Measurements from ENCODE around the gene KCNMA1. TPM values are rescaled to one million over a fixed set of nuclear protein-coding genes. Genes with fewer than 3 reads are reported as not detected.

The KCNMA1 gene
- total RNA-seq, 3 donors from 2014 or later: 13.6 to 37.8 (median 15.1) TPM

- intact Hi-C loops (cut with DNase I; ENCODE audit: low total_unique reads): no loop called here
- no peaks in the 10 kb centered on the region for H3K27me3 ChIP-seq
- H3K4me3 ChIP-seq: no peak overlapping the region
- TF ChIP-seq POLR2AphosphoS5 (IDR thresholded peaks at IDR 0.05) (no peak), CTCF (IDR thresholded peaks at IDR 0.05) (no peak), POLR2A (IDR thresholded peaks at IDR 0.05) (no peak)
- H3K4me1 ChIP-seq: no peaks in the 10 kb centered on the region
- H3K36me3 ChIP-seq: no peaks in the 10 kb centered on the region
- H3K9me3 ChIP-seq: no peaks in the 10 kb centered on the region
- DNase-seq (ENCODE audit: low spot score in 2 of 2): no peak
- H3K27ac ChIP-seq: no peak overlapping the region
These were observed 663.5 kb downstream of the KCNMA1 start for GRCh38 chr10:76974017-76974691.

GRCh38 chr10:76973091-76974016 is 664.3 kb downstream of the KCNMA1 start:
- TF ChIP-seq CTCF (IDR thresholded peaks at IDR 0.05): no peak
- TF ChIP-seq POLR2AphosphoS5 (IDR thresholded peaks at IDR 0.05): no peak
- no peak for TF ChIP-seq POLR2A (IDR thresholded peaks at IDR 0.05)
- no peaks in the 10 kb centered on the region for H3K27me3 ChIP-seq
- H3K4me3 ChIP-seq: no peak overlapping the region
- DNase-seq (ENCODE audit: low spot score in 2 of 2): no peak
- no peak overlapping the region for H3K27ac ChIP-seq
- H3K9me3 ChIP-seq: no peaks in the 10 kb centered on the region
- no peaks in the 10 kb centered on the region for H3K36me3 ChIP-seq
- H3K4me1 ChIP-seq: no peaks in the 10 kb centered on the region
- intact Hi-C loops (cut with DNase I; ENCODE audit: low total_unique reads): no loop called here

- no peak overlapping the region for H3K27ac ChIP-seq
- intact Hi-C loops (cut with DNase I; ENCODE audit: low total_unique reads): no loop called here
- H3K9me3 ChIP-seq: no peaks in the 10 kb centered on the region
- no peaks in the 10 kb centered on the region for H3K27me3 ChIP-seq
- no peaks in the 10 kb centered on the region for H3K36me3 ChIP-seq
- DNase-seq (ENCODE audit: low spot score in 2 of 2): no peak
- no peaks in the 10 kb centered on the region for H3K4me1 ChIP-seq
- H3K4me3 ChIP-seq: no peak overlapping the region
- TF ChIP-seq POLR2A (IDR thresholded peaks at IDR 0.05) (no peak), POLR2AphosphoS5 (IDR thresholded peaks at IDR 0.05) (no peak), CTCF (IDR thresholded peaks at IDR 0.05) (no peak)
These were observed 665.1 kb downstream of the KCNMA1 start for GRCh38 chr10:76972541-76972940.

GRCh38 chr10:76971547-76972170 is 665.9 kb downstream of the KCNMA1 start:
- Histone ChIP-seq H3K36me3 (no peaks in the 10 kb centered on the region), H3K4me1 (no peaks in the 10 kb centered on the region), H3K9me3 (no peaks in the 10 kb centered on the region), H3K27me3 (no peaks in the 10 kb centered on the region), H3K4me3 (no peak overlapping the region), H3K27ac (no peak overlapping the region)
- no peak for DNase-seq (ENCODE audit: low spot score in 2 of 2)
- no peak for TF ChIP-seq CTCF (IDR thresholded peaks at IDR 0.05)
- no peak for TF ChIP-seq POLR2A (IDR thresholded peaks at IDR 0.05)
- no peak for TF ChIP-seq POLR2AphosphoS5 (IDR thresholded peaks at IDR 0.05)
- intact Hi-C loops (cut with DNase I; ENCODE audit: low total_unique reads): no loop called here
